Activated CD8-positive, alpha-beta memory T cell treated with anti-CD3 and anti-CD28 coated beads for 36 hours (primary cell): Measurements from ENCODE around the gene CD247. TPM values are rescaled to one million over a fixed set of nuclear protein-coding genes. Genes with fewer than 3 reads are reported as not detected.

Experiments
- CTCF ChIA-PET: fragments of 350-600 bp; sonication (Branson Sonifier 250); formaldehyde crosslinking; loops from one replicate; lab custom pipeline; 2021; ENCODE audit warnings: antibody characterized with exemption; lab: Charles Lee
- POLR2A ChIA-PET: fragments of 350-600 bp; sonication (Branson Sonifier 250); formaldehyde crosslinking; loops from one replicate; lab custom pipeline; 2021; ENCODE audit warnings: antibody characterized with exemption; lab: Charles Lee
- total RNA-seq, 2 experiments: library from RNA; stranded (reverse); gene quantifications; one replicate each; pipeline ENCODE4 v1.2.3, GENCODE V29; 2021

Gene CD247
- total RNA-seq, 2 experiments from 2014 or later = 157 to 159 TPM

DNA sequence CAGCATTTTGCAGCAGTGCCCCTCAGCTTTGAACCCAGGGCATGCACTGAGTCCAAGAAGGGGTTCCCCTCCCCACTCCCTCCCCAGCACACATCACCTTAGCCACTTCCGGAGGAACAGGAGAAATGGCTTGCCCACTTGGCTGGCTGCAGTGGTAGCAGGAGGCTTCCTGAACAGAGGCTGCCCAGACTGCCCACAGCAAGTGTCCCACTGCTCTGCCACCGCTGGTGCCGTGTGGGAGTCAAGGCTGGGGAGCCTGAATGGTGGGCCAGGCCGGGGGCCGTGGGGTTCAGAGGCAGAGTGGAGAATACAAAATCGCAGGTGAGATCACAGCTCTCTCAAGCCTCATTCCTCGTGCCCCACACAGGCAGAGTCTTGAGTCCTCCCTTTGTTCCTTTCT, 34.5 kb downstream of the CD247 start:
- ChIA-PET POLR2A (no interaction called here), CTCF (interaction anchor here (2.5 to 3.7 kb wide), 2 partner anchors 16 to 33 kb away, joined by 5 to 12 read pairs; no protein-coding TSS in a partner anchor)

- CTCF ChIA-PET = no interaction called here
- POLR2A ChIA-PET = interaction anchor here (0.6 kb wide), 1 partner anchor 33 kb away, joined by 3 read pairs; no protein-coding TSS in a partner anchor
Observed at GRCh38 chr1:167482184-167482583, 36.1 kb downstream of the CD247 start.

DNA sequence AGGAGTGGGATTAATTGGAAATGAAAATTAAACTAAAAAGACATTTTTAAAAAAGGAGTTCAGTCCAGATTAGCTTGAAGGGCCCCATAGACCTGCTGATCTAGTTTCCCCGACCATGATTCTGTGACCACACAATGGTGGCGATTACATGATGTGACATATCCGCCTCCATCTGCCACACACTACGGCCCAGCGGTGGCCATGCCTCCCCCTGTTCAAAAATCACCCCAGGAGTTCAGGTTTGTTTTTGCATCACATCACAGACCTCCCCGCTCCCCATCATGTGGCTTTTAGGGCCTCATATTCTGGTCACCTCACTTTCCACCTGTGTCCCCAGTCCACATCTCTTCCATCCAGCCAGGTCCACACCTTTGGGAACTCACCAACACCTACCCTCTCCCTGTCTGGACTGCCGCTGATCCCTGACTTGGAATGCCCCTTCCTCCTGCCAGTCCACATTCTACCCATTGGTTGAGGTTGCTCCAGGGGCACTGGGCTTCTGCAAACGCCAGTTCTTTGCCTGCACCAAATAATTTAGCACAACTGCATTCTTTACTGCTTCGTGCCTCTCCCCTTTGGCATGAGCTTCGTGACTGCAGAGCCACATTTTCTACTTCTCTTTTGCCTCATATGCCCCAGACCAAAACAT, 38.9 kb downstream of the CD247 start:
- ChIA-PET CTCF (interaction anchor here (0.9 to 1.0 kb wide), 2 partner anchors 13 to 50 kb away, joined by 3 read pairs; no protein-coding TSS in a partner anchor), POLR2A (interaction anchor here (1.0 kb wide), 1 partner anchor 23 kb away, joined by 3 read pairs; no protein-coding TSS in a partner anchor)

GRCh38 chr1:167477986-167478385, 40.3 kb downstream of the CD247 start:
- ChIA-PET CTCF (interaction anchor here (1.2 to 1.3 kb wide), 2 partner anchors 12 to 24 kb away, joined by 3 read pairs; no protein-coding TSS in a partner anchor), POLR2A (no interaction called here)

GRCh38 chr1:167476061-167476460, 42.3 kb downstream of the CD247 start:
- CTCF ChIA-PET = interaction anchor here (0.9 to 1.1 kb wide), 3 partner anchors 9 to 75 kb away, joined by 3 read pairs; partner anchors contain the start of gene CD247

DNA sequence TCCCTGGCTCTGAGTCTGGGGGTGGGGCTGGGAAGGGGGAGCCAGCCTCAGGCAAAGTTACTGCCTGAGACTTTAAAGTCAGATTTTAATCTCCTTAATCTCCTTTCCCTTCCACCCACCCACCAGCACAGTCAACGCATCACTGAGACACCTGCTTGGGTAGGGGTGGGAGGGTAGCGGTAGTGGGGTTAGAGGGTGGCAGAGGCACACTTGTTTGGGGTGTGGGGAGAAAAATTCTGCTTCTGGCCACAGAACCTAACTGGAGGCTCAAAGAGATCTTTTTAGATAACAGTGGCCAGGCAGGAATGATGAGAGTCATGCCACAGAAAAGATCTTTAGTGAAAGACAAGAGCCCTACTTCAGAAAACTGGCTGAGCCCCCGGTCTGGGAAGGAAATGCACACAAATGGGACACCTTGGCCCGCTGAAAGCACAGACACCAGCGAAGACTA, 44.1 kb downstream of the CD247 start:
- ChIA-PET POLR2A (interaction anchor here (0.6 kb wide), 1 partner anchor 26 kb away, joined by 6 read pairs; no protein-coding TSS in a partner anchor), CTCF (interaction anchor here (1.7 kb wide), 1 partner anchor 18 kb away, joined by 6 read pairs; no protein-coding TSS in a partner anchor)

More at GRCh38 chr1:167476061-167476460, 42.3 kb downstream of the CD247 start:
- POLR2A ChIA-PET = no interaction called here

DNA sequence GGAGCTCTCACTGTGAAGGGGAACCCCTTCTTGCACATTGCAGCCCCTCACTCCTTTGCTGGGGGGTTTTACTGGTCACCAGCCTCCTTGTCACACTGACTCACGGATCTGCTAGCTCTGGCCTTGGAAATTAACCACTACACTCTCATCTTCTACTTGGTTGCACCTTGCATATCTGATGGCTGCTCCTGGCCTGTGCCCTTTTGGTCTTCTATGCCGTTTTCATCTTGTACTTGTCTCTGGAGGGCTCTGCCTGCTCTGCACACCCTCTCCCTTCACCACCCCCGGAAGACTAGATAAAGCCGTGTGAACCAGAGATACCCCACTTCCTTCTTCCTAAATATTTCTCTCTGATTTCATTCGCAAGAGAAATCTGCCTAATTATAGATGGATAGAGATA, 44.6 kb downstream of the CD247 start:
- CTCF ChIA-PET = interaction anchor here (0.7 to 1.7 kb wide), 3 partner anchors 11 to 46 kb away, joined by 3 to 6 read pairs (median 3); no protein-coding TSS in a partner anchor

GRCh38 chr1:167472752-167473521, 45.4 kb downstream of the CD247 start:
- CTCF ChIA-PET = interaction anchor here (0.7 to 1.7 kb wide), 3 partner anchors 11 to 46 kb away, joined by 3 to 6 read pairs (median 3); no protein-coding TSS in a partner anchor
- POLR2A ChIA-PET = interaction anchor here (0.6 to 1.3 kb wide), 4 partner anchors 17 to 159 kb away, joined by 3 to 4 read pairs (median 4); partner anchors contain the start of gene CD247

More for the DNA sequence above, 44.6 kb downstream of the CD247 start:
- POLR2A ChIA-PET = interaction anchor here (0.9 to 1.3 kb wide), 2 partner anchors 44 to 158 kb away, joined by 3 to 4 read pairs; partner anchors contain the start of gene CD247

DNA sequence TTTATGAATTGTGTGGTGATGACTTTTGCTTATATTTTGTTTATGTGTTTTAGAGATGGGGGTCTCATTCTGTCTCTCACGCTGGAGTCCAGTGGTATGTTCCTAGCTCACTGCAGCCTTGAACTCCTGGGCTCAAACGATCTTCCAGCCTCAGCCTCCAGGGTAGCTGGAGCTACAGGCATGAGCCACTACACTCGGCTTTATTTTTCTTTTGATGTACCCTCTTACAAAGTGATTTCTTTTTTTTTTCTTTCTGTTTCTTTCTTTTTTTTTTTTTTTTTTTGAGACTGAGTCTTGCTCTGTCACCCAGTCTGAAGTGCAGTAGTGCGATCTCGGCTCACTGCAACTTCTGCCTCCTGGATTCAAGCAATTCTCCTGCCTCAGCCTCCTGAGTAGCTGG, 46.8 kb downstream of the CD247 start:
- CTCF ChIA-PET = interaction anchor here (1.2 kb wide), 1 partner anchor 24 kb away, joined by 4 read pairs; no protein-coding TSS in a partner anchor

DNA sequence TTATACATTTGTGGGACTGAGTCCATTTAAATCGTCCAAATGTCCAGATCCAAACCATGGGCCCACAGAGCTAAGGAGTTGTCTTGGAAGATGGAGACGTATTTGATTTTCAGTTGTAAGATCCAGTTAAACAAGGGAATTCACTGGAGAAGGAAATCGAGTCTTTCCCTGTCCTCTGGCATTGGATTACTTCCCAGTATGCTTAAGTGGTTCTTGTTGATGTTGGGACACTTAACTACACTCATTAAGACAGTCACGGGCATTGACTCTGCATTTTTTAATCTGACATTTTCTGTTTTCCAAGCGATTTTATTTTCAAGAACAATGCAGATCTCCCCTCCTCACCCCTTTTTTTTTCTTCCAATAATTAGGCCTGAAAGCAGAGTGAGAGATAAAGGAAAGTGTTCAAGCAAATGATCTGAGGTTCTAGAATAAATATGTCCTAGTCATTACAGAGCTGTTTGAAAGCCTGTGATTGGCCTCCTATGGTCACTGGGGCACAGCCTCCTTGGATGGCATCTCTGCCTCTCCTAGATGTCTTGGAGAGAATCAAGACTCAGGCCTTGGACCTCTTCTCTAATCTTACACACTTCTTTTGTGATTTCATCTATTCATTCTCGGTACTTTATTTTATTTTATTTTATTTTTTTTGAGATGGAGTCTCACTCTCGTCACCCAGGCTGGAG, 48.9 kb downstream of the CD247 start:
- POLR2A ChIA-PET = no interaction called here
- CTCF ChIA-PET = interaction anchor here (1.5 to 1.7 kb wide), 2 partner anchors 18 to 46 kb away, joined by 3 read pairs; no protein-coding TSS in a partner anchor

More for the DNA sequence above, 46.8 kb downstream of the CD247 start:
- POLR2A ChIA-PET = no interaction called here

DNA sequence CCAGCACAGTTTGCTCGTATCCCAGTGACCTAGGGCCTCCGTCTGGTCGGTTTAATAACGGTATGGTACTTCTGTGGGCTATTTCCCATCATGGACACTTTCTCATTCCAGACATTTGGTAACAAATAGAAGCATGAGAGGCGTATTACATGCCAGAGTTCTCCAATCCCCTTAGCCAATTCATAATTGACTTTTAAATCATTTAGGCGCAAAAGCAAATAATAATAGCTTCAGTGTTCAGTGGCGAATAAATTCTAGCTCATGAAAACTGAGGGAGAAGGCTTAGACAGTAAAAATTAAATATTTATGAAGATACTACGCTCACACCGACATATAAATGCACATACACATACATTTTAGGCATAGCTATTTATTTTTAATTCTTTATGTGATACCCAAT, 50.6 kb downstream of the CD247 start:
- CTCF ChIA-PET = interaction anchor here (1.7 kb wide), 1 partner anchor 19 kb away, joined by 3 read pairs; no protein-coding TSS in a partner anchor
- POLR2A ChIA-PET = no interaction called here

DNA sequence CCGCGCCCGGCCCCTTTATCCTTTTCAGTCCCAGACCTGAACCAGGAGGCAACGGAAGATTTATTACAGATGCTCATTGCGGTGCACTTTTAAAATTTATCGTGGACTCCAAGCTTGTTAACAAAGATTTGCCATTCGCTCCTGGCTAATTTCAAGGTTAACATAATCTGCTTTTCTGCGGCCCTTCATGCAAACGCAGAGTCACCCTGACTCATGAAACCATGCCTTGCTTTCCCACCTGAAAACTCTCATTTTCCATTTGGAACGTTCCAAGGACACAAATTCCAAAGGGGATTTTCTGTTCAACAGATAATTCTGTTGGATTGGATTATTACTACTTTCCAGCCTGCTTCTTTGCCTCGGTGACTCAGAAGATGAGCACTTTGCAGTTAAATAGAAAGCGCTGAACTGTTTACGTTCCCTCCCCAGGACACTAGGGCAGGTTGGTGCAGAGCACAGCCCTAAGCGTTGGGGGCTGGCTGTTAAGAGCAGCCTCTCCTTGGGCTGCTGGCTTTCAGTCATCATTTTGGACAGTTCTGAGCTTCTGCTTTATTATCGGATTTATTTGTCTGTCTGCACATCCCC, 51.1 kb downstream of the CD247 start:
- POLR2A ChIA-PET = no interaction called here
- CTCF ChIA-PET = interaction anchor here (1.0 kb wide), 1 partner anchor 26 kb away, joined by 3 read pairs; no protein-coding TSS in a partner anchor

DNA sequence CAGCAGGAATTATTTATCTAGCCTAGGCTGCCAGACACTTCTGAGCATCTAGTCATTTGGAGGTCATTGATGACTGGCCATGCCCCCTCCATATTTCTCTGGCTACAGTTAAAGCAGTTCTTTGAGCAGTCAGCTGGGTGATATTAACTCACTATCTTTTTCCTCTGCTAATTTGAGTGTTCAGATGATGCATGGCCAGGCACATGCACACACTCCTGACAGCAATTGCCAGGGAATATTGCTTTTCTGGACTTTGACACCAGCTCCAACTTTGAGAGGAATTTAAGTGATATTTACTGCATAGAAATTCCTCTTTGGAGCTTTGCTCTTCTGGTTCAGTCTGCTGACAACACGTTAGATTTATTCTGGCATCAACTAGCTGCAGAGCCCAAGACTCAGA, 52.6 kb downstream of the CD247 start:
- ChIA-PET POLR2A (no interaction called here), CTCF (interaction anchor here (0.9 to 1.4 kb wide), 5 partner anchors 11 to 61 kb away, joined by 3 to 4 read pairs (median 3); partner anchors contain the start of gene CD247)

DNA sequence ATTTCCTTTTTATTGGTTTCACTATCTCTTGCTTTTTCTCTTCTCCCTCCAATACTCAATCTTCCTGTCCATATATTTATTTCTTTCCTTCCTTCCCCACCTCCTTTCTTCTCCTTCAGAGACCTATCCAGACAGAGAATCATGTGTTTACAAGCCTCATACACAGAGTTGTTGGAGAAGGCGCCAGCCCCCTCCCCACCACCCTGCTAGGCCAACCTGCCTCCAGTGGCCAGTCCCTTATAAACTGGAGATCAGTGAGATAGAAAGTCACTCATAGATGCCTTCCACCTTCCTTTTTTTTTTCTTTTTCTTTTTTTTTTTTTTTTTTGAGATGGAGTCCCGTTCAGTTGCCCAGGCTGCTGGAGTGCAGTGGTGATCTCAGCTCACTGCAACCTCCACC, 53.3 kb downstream of the CD247 start:
- ChIA-PET POLR2A (no interaction called here), CTCF (interaction anchor here (0.9 to 1.4 kb wide), 4 partner anchors 11 to 62 kb away, joined by 3 to 4 read pairs (median 3); partner anchors contain the start of gene CD247)

DNA sequence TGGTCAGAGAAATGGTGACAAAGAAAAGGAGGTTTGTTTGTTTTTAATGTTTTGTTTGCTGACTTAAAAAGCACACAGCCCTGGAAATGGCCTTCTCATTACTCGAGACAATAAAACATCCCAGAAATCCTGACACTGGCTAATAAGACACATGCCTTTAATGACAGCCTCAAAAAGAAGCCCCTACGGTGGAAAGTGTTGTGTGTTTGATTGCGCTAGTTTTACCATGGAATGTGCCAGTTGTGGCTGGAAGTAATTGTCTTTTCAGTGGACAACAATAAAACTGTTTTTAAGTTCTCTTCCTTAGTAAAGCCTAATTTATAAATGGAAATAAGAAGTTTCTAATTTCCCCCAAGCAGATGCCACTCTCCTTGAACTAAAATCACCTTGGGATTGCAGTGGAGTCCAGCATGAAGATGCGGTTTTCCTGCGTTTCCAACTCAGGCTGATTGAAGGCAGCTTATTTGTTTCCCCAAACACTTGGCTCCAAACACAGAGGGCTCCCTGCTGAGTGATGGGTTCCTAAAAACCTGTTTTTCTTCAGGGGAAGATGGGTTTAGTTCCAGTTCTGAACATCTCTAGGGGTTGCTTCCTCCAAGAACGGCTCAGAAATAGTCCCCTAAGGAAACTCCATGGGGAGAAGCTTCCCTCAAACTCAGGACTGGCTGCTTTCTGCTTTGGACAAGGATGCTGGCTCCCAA, 54.3 kb downstream of the CD247 start:
- POLR2A ChIA-PET = no interaction called here
- CTCF ChIA-PET = no interaction called here

DNA sequence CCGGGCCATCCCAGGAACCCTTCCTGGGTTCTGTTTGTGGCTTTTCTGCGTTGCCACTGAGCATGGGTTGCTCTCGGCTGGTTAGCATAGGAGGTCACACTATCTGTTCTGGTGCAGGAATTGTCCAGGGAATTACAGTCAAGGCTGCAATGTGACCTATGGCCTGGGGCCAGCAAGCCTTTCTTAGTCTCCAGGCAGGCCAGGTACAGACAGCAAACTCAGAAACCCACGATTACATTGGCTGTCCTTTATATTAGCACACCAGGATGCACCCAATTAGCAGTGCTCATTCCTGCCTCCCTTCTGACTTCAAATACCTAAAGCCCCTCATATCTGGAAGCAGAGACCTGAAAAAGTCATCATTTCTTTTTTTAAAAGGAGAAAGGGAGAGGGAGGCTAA, 55.2 kb downstream of the CD247 start:
- ChIA-PET POLR2A (no interaction called here), CTCF (no interaction called here)

- CTCF ChIA-PET = interaction anchor here (0.9 kb wide), 1 partner anchor 11 kb away, joined by 3 read pairs; no protein-coding TSS in a partner anchor
- POLR2A ChIA-PET = no interaction called here
Observed at GRCh38 chr1:167462341-167462740, 56.0 kb downstream of the CD247 start.
